Breast epithelium (tissue), 4 donors: Measurements from ENCODE around the gene C1orf53. TPM values are rescaled to one million over a fixed set of nuclear protein-coding genes. Genes with fewer than 3 reads are reported as not detected.

ENCODE experiments used
- DNase-seq, 2 donors: peaks; one replicate each; pipeline ENCODE4 v3.0.0-alpha.2; 2019; ENCODE audit warnings: low spot score in 2 of 2
- H3K27ac ChIP-seq, 2 donors: fragments of 200-600 bp; sonication (generic) in 1 of 2; one replicate each; pipeline ENCODE4 v1.5.1; 2016 to 2019; ENCODE audit warnings: mild to moderate bottlenecking in 1 of 2
- H3K27me3 ChIP-seq, 2 donors: fragments of 200-600 bp; sonication (generic) in 1 of 2; one replicate each; pipeline versions ENCODE4 v1.5.1 to v1.6.0; 2017 to 2019; ENCODE audit warnings: control low read depth in 1 of 2, mild to moderate bottlenecking in 1 of 2
- H3K36me3 ChIP-seq: fragments of 200-600 bp; one replicate; pipeline ENCODE4 v1.5.1; 2019
- H3K4me1 ChIP-seq, 2 donors: fragments of 200-600 bp; sonication (generic); one replicate each; pipeline ENCODE4 v1.5.1; 2016 to 2019; ENCODE audit warnings: control low read depth in 1 of 2
- H3K4me3 ChIP-seq, 3 donors: fragments of 200-600 bp; sonication (generic); 1 replicate in 2 of 3; 2 replicates in 1 of 3; pipeline ENCODE4 v1.5.1; 2016 to 2019; ENCODE audit warnings: mild to moderate bottlenecking in 3 of 3, moderate library complexity in 2 of 3
- H3K9me3 ChIP-seq, 2 donors: fragments of 200-600 bp; sonication (generic) in 1 of 2; one replicate each; pipeline ENCODE4 v1.5.1; 2016 to 2019; ENCODE audit warnings: control low read depth in 1 of 2
- CTCF ChIP-seq, 3 donors: fragments of 450-650 bp; IDR thresholded peaks; one replicate each; pipeline ENCODE4 v1.5.1; 2016 to 2017; ENCODE audit warnings: antibody characterized with exemption in 3 of 3, mild to moderate bottlenecking in 3 of 3, moderate library complexity in 3 of 3
- POLR2A ChIP-seq: fragments of 450-650 bp; IDR thresholded peaks from one replicate; pipeline ENCODE4 v1.6.1; 2016; ENCODE audit warnings: antibody characterized with exemption, mild to moderate bottlenecking, moderate library complexity
- POLR2AphosphoS5 ChIP-seq, 3 donors: sonication (generic); formaldehyde crosslinking; IDR thresholded peaks; one replicate each; pipeline ENCODE4 v1.6.1; 2017; ENCODE audit warnings: antibody characterized with exemption in 3 of 3
- intact Hi-C: fragments of 100-400 bp; cut with DNase I; formaldehyde crosslinking; loops from one replicate; pipeline ENCODE4 v1.15.1; 2023; ENCODE audit warnings: low total_unique reads
- total RNA-seq, 3 donors: library from RNA; depleted of rRNA; stranded (reverse); fragments of >200 nt; gene quantifications; one replicate each; pipeline ENCODE4 v1.1.0, GENCODE V29; 2016

The C1orf53 gene
- total RNA-seq, 3 donors from 2014 or later, result 2.0 to 2.6 (median 2.6) TPM

DNA sequence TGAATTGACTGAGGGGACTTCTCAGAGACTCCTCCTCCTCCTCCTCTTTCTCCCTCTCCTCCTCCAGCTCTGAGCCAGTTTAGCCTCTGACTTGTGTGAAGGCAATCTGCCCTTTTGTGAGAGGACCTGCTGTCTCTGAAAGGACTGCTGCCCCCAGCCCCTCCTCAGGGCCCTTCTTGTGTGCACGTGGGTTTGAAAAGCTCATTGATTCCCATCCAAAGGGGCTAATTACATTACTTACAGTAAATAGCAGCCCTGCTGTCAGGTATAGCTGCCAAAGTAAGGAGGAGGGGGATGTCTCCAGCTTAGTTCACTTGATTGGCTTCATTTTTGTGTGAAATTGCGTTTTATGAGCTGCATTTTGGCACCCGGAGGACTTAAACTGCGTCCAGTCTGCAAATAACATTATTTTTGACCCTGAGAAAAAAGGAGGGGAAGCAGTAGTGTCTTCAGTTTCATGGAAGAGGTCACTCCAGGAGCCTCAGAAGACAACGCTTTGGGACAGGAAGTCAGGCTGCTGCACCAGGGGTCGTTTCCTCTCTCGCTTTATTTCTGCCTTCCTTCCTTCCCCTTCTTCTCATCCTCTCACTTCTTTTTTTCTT is 12.9 kb downstream of the C1orf53 start:
- intact Hi-C loops, result no loop called here
- TF ChIP-seq POLR2AphosphoS5 (IDR thresholded peaks at IDR 0.05) (no peak), CTCF (IDR thresholded peaks at IDR 0.05) (no peak), POLR2A (no peak)
- Histone ChIP-seq H3K27me3 (peaks cover 15 to 100% of the 10 kb centered on the region in 2 donors), H3K36me3 (no peaks in the 10 kb centered on the region), H3K4me3 (peak overlapping the region in 1 of 3 donors; percentile 61), H3K9me3 (no peaks in the 10 kb centered on the region), H3K4me1 (peaks cover 9 to 54% of the 10 kb centered on the region in 2 donors), H3K27ac (no peak overlapping the region)
- DNase-seq, result no peak

DNA sequence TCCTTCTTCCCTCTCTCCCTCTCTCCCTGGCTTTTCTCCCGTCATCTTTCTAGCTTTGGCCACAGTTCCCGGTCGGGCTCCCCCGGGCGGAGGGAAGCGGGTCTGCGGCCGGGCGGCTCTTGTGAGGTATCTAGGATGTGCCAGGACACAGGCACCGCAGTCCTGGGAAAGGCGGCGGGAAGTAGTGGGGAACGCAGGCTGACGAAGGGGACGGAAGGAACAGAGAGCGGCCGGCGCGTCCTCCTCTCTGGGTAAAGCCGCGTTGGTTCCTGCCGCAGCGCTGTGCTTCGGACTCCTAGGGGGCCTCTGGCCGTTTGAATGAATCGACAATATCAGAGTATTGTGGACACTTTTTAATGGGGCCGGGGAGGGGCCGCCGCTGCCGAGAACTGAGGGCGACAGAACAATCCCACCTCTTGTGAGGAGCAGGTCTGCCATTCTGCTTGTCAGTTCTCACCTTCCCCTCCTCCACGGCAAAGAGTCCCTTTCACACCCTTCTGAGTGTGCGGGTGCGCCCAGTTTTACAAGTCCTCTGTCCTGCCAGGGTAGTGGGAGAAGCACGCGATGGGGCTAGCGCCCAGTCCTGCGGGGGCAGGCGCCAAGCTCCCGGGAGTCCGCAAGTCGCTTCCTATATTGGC is 13.6 kb downstream of the C1orf53 start:
- Histone ChIP-seq H3K4me1 (peaks cover 9 to 49% of the 10 kb centered on the region in 2 donors), H3K9me3 (no peaks in the 10 kb centered on the region), H3K27ac (no peak overlapping the region), H3K36me3 (no peaks in the 10 kb centered on the region), H3K27me3 (peaks cover 15 to 100% of the 10 kb centered on the region in 2 donors), H3K4me3 (peak overlapping the region; percentile 5 to 61 (median 8))
- no peak for DNase-seq
- intact Hi-C loops, result no loop called here
- TF ChIP-seq POLR2A (no peak), POLR2AphosphoS5 (IDR thresholded peaks at IDR 0.05) (no peak), CTCF (IDR thresholded peaks at IDR 0.05) (peak in 1 of 3 donors; percentile 13)

DNA sequence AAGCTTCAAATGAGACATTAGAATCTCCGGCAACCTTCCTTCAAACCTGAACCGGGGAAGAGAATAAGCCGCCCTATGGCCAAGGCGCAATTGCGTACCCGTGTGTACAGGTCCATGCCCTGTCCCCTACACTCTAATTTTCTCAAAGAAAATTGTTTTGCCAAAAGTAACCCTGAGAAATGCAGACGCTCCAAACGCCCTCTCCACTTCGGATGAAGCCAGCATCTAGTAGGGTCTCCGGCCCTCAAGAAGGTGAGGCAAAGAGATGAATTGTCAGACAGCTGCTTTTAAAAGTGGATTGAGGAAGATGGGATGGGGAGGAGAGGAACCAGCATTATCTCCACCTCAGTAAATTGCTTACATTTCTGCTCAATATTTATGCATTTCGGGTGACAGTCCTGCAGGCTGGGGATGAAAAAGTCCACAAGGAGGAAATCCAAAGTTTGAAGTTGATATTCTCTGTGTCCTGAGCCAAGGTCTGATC is 14.1 kb downstream of the C1orf53 start:
- intact Hi-C loops, result no loop called here
- TF ChIP-seq POLR2AphosphoS5 (IDR thresholded peaks at IDR 0.05), result no peak
- no peak for TF ChIP-seq POLR2A
- TF ChIP-seq CTCF (IDR thresholded peaks at IDR 0.05), result no peak
- no peaks in the 10 kb centered on the region for H3K9me3 ChIP-seq

GRCh38 chr1:197917805-197918651 is 15.6 kb downstream of the C1orf53 start:
- TF ChIP-seq POLR2A, result no peak
- TF ChIP-seq CTCF (IDR thresholded peaks at IDR 0.05), result no peak
- TF ChIP-seq POLR2AphosphoS5 (IDR thresholded peaks at IDR 0.05), result no peak
- intact Hi-C loops, result no loop called here
- Histone ChIP-seq H3K36me3 (no peaks in the 10 kb centered on the region), H3K27ac (no peak overlapping the region), H3K9me3 (no peaks in the 10 kb centered on the region), H3K4me3 (peak overlapping the region; percentile 14 to 61 (median 28)), H3K4me1 (peaks cover 9 to 28% of the 10 kb centered on the region in 2 donors), H3K27me3 (peaks cover 7 to 96% of the 10 kb centered on the region in 2 donors)
- no peak for DNase-seq

More for the DNA sequence above, 14.1 kb downstream of the C1orf53 start:
- H3K27ac ChIP-seq, result no peak overlapping the region
- no peaks in the 10 kb centered on the region for H3K36me3 ChIP-seq
- H3K4me1 ChIP-seq, result peaks cover 9 to 43% of the 10 kb centered on the region in 2 donors
- peaks cover 10 to 100% of the 10 kb centered on the region in 2 donors for H3K27me3 ChIP-seq
- peak overlapping the region in 2 of 3 donors; percentile 8 to 61 for H3K4me3 ChIP-seq
- no peak for DNase-seq
